Colon (tissue), 2 donors: ENCODE measurements around the gene KCTD3.

Source experiments
- FAIRE-seq: peaks from 2 replicates; lab custom pipeline; 2012; peaks lifted over from hg19 to GRCh38; lab: Jason Lieb, UNC
- donor health status: control.
- donor health status: control.

Gene KCTD3

GRCh38 chr1:215557504-215557903, 9.6 kb upstream of the KCTD3 start:
- no peak for FAIRE-seq

- FAIRE-seq: no peak
These were observed 9.0 kb upstream of the KCTD3 start for GRCh38 chr1:215557992-215558626.

GRCh38 chr1:215567491-215568298, 591 bp downstream of the KCTD3 start:
- FAIRE-seq: no peak

- FAIRE-seq: no peak
These were observed 1.2 kb downstream of the KCTD3 start for GRCh38 chr1:215568299-215568692.

GRCh38 chr1:215569986-215570824, 3.1 kb downstream of the KCTD3 start:
- FAIRE-seq: no peak

- no peak for FAIRE-seq
These were observed 14.8 kb downstream of the KCTD3 start for GRCh38 chr1:215581896-215582295.

- FAIRE-seq: no peak
These were observed 16.2 kb downstream of the KCTD3 start for GRCh38 chr1:215583185-215583749.

- FAIRE-seq: no peak
These were observed 17.3 kb downstream of the KCTD3 start for GRCh38 chr1:215584389-215584788.

- FAIRE-seq: no peak
These were observed 22.7 kb downstream of the KCTD3 start for GRCh38 chr1:215589650-215590435.

- FAIRE-seq: no peak
These were observed 23.8 kb downstream of the KCTD3 start for GRCh38 chr1:215590779-215591491.

- FAIRE-seq: no peak
These were observed 27.5 kb downstream of the KCTD3 start for GRCh38 chr1:215594640-215595039.

- FAIRE-seq: no peak
These were observed 28.1 kb downstream of the KCTD3 start for GRCh38 chr1:215595231-215595630.

- no peak for FAIRE-seq
These were observed 30.9 kb downstream of the KCTD3 start for GRCh38 chr1:215597961-215598360.

GRCh38 chr1:215599418-215600074, 32.4 kb downstream of the KCTD3 start:
- no peak for FAIRE-seq

- no peak for FAIRE-seq
These were observed 33.2 kb downstream of the KCTD3 start for GRCh38 chr1:215600258-215600792.

- no peak for FAIRE-seq
These were observed 33.8 kb downstream of the KCTD3 start for GRCh38 chr1:215600867-215601266.

- no peak for FAIRE-seq
These were observed 34.2 kb downstream of the KCTD3 start for GRCh38 chr1:215601276-215601675.

- FAIRE-seq: no peak
These were observed 36.2 kb downstream of the KCTD3 start for GRCh38 chr1:215603319-215603718.

- FAIRE-seq: no peak
These were observed 38.0 kb downstream of the KCTD3 start for GRCh38 chr1:215605011-215605621.

GRCh38 chr1:215606036-215606435, 38.9 kb downstream of the KCTD3 start:
- no peak for FAIRE-seq
